Urinary bladder (tissue), 4 donors: ENCODE measurements around the gene OSBPL6. TPM values are rescaled to one million over a fixed set of nuclear protein-coding genes. Genes with fewer than 3 reads are reported as not detected.
"Not testable (repeated sequence)": the region's sequence is repeated elsewhere in the genome, so short reads cannot be mapped to it uniquely, and the experiment has no call there.

Experiments used
- DNase-seq: peaks from one replicate; pipeline ENCODE4 v3.0.0-alpha.2; 2015; ENCODE audit errors: extremely low spot score
- H3K27ac ChIP-seq: one replicate; pipeline ENCODE4 v1.5.1; 2013; ENCODE audit warnings: low read depth, mild to moderate bottlenecking, moderate library complexity
- H3K36me3 ChIP-seq: one replicate; pipeline ENCODE4 v1.6.1; 2013; ENCODE audit warnings: mild to moderate bottlenecking, moderate library complexity; ENCODE audit not compliant: insufficient read depth
- H3K4me1 ChIP-seq: one replicate; pipeline ENCODE4 v1.6.1; 2013; ENCODE audit warnings: mild to moderate bottlenecking, moderate library complexity; ENCODE audit not compliant: insufficient read depth
- H3K4me3 ChIP-seq: one replicate; pipeline ENCODE4 v1.5.1; 2013; ENCODE audit warnings: low read depth, low read length
- WGBS: extraction: QIAGEN DNeasy Blood & Tissue Kit; methylation state at CpG from one replicate; pipeline ENCODE4 v1.1.7; 2013; 5-methylcytosine and 5-hydroxymethylcytosine counted together
- polyA plus RNA-seq: library from polyadenylated mRNA; stranded (reverse); fragments of 200-250 nt; gene quantifications from one replicate; pipeline ENCODE4 v1.2.3, GENCODE V29; 2013
- total RNA-seq: library from RNA; depleted of rRNA; stranded (reverse); fragments of >200 nt; gene quantifications from one replicate; pipeline ENCODE4 v1.2.3, GENCODE V29; 2014
- donor health status: healthy with polysubstance abuse.
- donor health status: healthy.

Gene OSBPL6
- total RNA-seq (1.9 TPM), polyA plus RNA-seq (1.4 TPM)

DNA sequence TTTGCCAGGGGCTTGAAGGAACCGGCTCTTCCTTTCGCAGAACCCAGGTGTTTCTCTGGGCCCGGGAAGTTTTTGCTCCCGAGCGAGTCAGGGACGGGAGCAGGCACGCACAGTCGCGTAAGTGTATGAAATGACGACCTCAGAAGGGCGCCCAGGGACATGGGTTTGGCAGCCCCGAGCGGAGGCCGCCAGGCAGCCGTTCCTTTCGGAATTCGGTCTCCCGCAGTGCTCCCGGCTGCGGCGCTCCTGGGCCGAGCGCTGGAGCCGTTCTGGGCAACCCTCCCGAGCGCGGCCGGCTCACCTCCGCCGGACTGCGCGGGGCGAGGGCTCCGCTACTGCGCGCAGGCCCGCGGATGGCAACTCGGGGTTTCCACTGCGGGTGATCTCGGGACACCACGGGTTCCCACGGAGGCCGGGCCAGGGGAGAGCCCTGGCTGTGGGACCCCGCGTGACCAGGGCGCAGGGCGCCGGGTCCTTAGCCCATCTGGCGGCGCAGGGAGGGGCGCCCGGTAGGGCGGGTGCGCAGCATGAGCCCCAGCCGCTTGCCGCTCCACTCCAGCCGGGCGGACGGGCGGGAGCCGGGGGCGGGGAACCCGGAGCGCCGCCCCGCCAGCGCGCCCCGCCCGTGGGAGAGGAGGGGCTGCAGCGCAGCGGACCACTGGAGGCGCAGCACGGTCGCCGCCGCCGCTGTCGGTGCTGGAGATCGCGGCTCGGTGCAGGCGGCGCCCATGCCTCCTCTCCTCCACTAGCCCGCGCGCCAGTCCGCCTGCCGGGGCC, at the start of gene OSBPL6:
Gene OSBPL6 (plus strand): TSS at position 690 of the 777 bp plus-strand sequence. CDS start 111,673 bp downstream, outside the sequence.
- Histone ChIP-seq H3K27ac (peak within 1 kb of the TSS; percentile 71), H3K36me3 (no peaks in the 10 kb centered on the region), H3K4me3 (peak within 1 kb of the TSS; percentile 93), H3K4me1 (no peaks in the 10 kb centered on the region)
- under 1% methylated on average over 90 of the region's 90 CpGs for WGBS
- no peak for DNase-seq

DNA sequence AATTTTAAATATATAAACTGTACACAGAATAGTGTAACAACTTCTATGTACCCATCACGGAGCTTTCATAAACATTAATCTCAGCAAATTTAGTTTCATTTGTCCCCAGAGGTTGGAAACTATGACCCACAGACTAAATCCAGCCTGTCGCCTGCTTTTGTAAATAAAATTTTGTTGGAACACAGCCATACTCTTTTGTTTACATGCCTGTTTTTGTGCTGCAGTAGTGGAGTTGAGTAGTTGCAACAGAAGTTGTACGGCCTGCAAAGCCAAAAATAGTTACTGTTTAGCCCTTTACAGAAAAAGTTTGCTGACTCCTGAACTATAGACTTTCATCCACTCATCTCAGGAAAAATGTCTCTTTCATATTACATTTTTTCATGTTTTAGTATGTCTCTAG, 42.3 kb upstream of the OSBPL6 start:
- DNase-seq: no peak
- Histone ChIP-seq H3K27ac (no peak overlapping the region), H3K4me3 (no peak overlapping the region), H3K36me3 (no peaks in the 10 kb centered on the region), H3K4me1 (no peaks in the 10 kb centered on the region)
- WGBS: 23% methylated on average over 3 of the region's 3 CpGs

DNA sequence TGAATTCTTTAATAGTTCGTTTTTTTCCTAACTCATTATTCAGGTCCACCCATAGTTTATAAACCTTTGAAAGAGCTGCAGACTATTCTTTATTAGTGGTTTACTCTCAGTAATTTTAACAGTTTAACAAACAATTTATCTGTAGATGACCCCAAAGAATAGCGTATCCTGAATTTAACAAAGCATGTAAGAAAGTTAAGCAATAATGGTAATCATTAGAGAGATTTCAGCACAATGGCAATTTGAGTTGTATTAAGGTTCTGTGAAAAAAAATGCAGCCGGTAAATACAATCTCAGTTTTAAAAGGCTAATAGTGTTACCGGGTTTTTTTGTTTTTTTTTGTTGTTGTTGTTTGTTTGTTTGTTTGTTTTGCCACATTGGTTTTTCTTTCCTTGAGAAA, 41.8 kb upstream of the OSBPL6 start:
- H3K27ac ChIP-seq: no peak overlapping the region
- 55% methylated on average over 4 of the region's 4 CpGs for WGBS
- no peaks in the 10 kb centered on the region for H3K4me1 ChIP-seq
- H3K4me3 ChIP-seq: no peak overlapping the region
- H3K36me3 ChIP-seq: no peaks in the 10 kb centered on the region
- no peak for DNase-seq

DNA sequence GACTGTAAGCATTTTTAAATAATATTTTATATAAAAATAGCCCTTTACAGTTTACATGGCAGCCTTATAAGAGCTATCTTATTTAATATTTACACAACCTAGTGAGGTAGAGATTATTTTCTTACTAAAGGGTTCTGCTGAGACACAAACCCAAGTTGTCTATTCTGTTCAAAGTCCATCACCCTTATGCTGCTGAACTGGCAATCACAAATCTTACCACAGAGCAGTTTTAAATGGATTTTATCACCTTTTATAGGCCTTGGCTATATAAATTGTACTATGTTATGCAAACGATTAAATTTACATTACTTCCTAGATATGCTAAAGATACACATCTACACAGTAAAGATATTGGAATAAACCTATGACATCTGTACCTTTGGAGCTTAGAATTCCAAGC, 41.3 kb upstream of the OSBPL6 start:
- H3K27ac ChIP-seq: no peak overlapping the region
- no peaks in the 10 kb centered on the region for H3K36me3 ChIP-seq
- H3K4me3 ChIP-seq: no peak overlapping the region
- WGBS: 21% methylated on average over 1 of the region's 1 CpG
- H3K4me1 ChIP-seq: no peaks in the 10 kb centered on the region
- no peak for DNase-seq

DNA sequence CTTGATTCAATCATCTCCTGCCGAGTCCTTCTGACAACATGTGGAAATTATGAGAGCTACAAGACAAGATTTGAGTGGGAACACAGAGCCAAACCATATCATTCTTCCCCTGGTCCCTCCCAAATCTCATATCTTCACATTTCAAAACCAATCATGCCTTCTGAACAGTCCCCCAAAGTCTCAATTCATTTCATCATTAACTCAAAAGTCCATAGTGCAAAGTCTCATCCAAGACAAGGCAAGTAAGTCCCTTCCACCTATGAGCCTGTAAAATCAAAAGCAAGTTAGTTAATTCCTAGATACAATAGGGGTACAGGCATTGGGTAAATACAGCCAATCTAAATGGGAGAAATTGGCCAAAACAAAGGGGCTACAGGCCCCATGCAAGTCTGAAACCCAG, 40.4 kb upstream of the OSBPL6 start:
- WGBS: 71% methylated on average over 1 of the region's 1 CpG
- H3K4me1 ChIP-seq, H3K4me3 ChIP-seq, H3K36me3 ChIP-seq, H3K27ac ChIP-seq, DNase-seq: not testable (repeated sequence)

DNA sequence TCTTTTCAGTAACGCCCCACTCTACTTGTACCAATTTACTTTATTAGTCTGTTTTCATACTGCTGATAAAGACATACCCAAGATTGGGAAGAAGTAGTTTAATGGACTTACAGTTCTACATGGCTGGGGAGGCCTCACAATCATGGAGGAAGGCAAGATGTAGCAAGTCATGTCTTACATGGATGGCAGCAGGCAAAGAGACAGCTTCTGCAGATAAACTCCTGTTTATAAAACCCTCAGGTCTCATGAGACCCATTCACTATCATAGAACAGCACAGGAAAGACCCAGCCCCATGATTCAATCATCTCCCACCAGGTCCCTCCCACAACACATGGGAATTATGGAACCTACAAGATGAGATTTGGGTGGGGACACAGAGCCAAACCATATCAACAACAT, 38.8 kb upstream of the OSBPL6 start:
- Histone ChIP-seq H3K36me3 (no peaks in the 10 kb centered on the region), H3K27ac (no peak overlapping the region), H3K4me1 (no peaks in the 10 kb centered on the region), H3K4me3 (no peak overlapping the region)
- 96% methylated on average over 1 of the region's 1 CpG for WGBS
- no peak for DNase-seq

DNA sequence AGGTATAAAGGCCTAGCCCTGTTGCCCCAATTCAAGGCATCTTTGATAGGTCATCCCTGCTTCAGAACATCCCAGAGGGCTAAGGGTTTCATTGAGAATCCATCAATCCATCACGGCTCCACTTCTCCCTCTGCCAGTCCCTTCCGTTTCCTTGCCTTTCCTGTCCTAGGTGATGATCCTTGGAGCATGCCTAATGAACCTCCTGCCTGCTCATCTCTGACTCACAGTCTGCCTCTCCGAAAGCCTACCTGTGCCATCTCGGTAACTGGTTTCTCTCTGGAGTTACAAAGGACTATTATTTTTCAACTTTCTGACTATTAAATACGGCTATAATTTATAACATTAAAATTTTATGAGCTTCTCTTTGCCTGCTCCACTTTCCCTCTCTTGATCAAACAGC, 36.7 kb upstream of the OSBPL6 start:
- H3K4me1 ChIP-seq: no peaks in the 10 kb centered on the region
- H3K27ac ChIP-seq: no peak overlapping the region
- H3K36me3 ChIP-seq: no peaks in the 10 kb centered on the region
- DNase-seq: no peak
- no peak overlapping the region for H3K4me3 ChIP-seq
- WGBS: 89% methylated on average over 5 of the region's 5 CpGs

DNA sequence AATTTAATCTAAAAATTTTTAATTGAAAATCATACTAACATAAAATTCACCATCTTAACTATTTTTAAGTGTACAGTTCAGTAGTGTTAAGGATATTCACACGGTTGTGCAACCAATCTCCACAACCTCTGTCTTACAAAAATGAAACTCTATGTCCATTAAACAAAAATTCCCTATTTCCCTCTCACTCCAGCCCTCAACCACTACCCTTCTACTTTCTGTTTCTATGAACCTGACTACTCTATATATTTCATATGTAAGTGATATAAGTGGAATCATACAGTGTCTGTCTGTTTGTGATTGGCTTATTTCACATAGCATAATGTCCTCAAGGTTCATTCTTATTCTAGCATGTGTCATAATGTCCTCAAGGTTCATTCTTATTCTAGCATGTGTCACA, 34.3 kb upstream of the OSBPL6 start:
- Histone ChIP-seq H3K36me3 (no peaks in the 10 kb centered on the region), H3K27ac (no peak overlapping the region), H3K4me1 (no peaks in the 10 kb centered on the region), H3K4me3 (no peak overlapping the region)
- DNase-seq: no peak
- 82% methylated on average over 1 of the region's 1 CpG for WGBS

DNA sequence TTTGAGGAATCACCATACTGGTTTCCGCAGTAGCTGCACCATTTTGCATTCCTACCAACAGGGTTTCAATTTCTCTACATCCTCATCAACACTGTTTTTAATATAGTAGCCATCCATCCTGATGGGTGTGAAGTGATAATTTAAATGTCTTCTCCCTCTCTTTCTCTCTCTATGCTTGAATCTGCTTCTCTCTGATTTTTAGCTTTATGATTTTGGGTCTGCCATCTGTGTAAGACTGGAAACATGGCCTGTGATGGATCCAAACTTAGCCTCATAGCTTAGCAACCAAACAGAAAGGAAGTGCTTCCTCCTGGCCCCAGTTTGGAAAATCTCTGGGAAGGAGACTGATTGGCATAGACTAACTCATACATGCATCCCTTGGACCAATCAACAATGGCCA, 33.7 kb upstream of the OSBPL6 start:
- H3K27ac ChIP-seq: no peak overlapping the region
- DNase-seq: no peak
- no peaks in the 10 kb centered on the region for H3K4me1 ChIP-seq
- WGBS: 97% methylated on average over 1 of the region's 1 CpG
- H3K36me3 ChIP-seq: no peaks in the 10 kb centered on the region
- H3K4me3 ChIP-seq: no peak overlapping the region

DNA sequence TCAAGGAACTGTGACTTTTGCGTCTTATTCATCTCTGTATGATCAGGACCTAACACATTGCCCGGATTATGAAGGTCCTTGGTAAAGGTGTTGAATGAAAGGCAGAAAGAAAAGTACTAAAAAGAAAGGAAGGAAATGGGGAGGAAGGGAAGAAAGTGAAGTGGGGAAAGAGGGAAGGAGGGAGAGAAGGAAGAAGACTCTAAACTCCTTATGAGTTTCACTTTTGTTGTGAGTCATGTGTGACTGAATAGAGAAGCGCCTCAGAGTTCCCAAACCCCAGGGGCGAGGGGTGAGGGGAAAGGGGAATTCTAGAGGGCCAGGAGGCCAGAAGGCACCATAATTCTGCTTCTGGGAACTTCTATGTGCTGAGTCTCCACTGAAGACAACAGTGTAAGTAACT, 30.9 kb upstream of the OSBPL6 start:
- no peak for DNase-seq
- Histone ChIP-seq H3K27ac (no peak overlapping the region), H3K36me3 (no peaks in the 10 kb centered on the region), H3K4me3 (no peak overlapping the region), H3K4me1 (no peaks in the 10 kb centered on the region)
- WGBS: 72% methylated on average over 4 of the region's 4 CpGs

DNA sequence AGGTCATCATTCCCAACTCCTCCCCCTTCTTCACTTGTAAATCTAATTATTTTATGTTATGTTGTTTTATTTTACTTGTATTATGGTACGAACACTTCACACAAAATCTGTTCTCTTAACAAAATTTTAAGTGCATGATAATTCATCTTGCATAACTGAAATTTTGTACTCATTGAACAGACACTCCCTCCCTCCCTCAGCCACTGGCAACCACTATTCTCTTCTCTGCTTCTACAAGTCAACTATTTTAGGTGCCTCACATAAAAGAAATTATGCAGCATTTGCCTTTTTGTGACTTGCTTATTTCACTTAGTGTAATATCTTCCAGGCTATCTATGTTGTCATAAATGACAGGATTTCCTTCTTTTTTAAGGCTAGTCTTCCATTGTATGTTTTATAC, 30.4 kb upstream of the OSBPL6 start:
- WGBS: 0% methylated on average over 1 of the region's 1 CpG
- no peak overlapping the region for H3K4me3 ChIP-seq
- no peak overlapping the region for H3K27ac ChIP-seq
- DNase-seq: no peak
- H3K4me1 ChIP-seq: no peaks in the 10 kb centered on the region
- no peaks in the 10 kb centered on the region for H3K36me3 ChIP-seq

DNA sequence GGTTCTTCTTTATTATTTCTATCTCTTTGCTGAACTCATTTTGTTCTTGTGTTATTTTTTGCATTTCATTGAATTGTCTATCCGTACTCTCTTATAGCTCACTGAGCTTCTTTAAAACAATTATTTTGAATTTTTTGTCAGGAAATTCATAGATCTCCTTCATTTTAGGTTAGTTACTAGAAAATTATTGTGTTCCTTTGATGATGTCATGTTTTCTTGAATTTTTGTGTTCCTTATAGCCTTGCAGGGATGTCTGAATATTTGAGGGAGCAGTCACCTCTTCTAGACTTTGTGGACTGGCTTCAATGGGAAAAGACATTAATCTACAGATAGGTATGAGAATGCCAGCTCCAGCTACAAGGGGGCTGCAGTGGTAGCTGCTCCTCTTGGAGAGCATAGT, 20.7 kb upstream of the OSBPL6 start:
- no peak for DNase-seq
- Histone ChIP-seq H3K4me1 (no peaks in the 10 kb centered on the region), H3K4me3 (no peak overlapping the region), H3K27ac (no peak overlapping the region), H3K36me3 (no peaks in the 10 kb centered on the region)
- 93% methylated on average over 1 of the region's 1 CpG for WGBS

DNA sequence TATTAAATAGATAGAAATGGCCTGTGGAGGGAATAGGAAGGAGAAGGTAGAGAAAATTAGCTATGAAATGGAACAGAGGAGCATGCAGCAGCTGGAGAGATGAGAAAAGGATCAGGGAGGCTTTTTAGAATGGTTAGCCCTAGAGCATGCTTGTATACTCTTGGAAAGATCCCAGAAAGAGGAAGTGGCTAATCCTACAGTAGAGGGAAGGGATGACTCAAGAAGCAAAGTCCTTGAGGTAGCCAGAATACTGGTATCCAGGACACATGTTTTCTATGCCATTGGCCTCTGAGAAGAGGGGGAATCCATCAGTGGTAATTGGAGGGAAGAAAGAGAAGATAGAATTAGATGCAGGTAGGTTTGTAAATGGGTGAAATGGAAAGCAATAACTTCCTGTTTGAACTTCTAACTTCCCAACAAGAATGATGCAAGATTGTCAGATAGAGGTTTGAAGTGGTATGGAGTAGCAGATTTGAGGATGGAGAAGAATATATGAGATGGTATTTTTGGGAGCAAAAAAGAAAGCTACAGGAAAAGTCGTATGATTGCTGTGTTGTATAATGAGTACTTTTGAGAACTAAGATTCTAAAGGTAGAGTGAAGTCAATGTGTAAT, 17.1 kb upstream of the OSBPL6 start:
- Histone ChIP-seq H3K36me3 (no peaks in the 10 kb centered on the region), H3K27ac (no peak overlapping the region), H3K4me1 (no peaks in the 10 kb centered on the region), H3K4me3 (no peak overlapping the region)
- no peak for DNase-seq
- WGBS: 68% methylated on average over 1 of the region's 1 CpG

DNA sequence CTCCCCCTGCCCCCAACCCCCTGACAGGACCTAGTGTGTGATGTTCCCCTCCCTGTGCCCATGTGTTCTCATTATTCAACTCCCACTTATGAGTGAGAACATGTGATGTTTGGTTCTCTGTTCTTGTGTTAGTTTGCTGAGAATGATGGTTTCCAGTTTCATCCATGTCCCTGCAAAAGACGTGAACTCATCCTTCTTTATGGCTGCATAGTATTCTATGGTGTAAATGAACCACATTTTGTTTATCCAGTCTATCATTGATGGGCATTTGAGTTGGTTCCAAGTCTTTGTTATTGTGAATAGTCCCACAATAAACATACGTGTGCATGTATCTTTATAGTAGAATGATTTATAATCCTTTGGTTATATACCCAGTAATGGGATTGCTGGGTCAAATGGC, 13.7 kb upstream of the OSBPL6 start:
- 78% methylated on average over 2 of the region's 2 CpGs for WGBS
- not testable (repeated sequence) for DNase-seq, H3K27ac ChIP-seq, H3K36me3 ChIP-seq, H3K4me1 ChIP-seq, H3K4me3 ChIP-seq
